Keratinocyte (primary cell): Measurements from ENCODE around the gene NXPH4.

Experiments used
- CTCF ChIP-seq, 3 experiments: IDR thresholded peaks in 1 of 3; conservative IDR thresholded peaks in 1 of 3; optimal IDR thresholded peaks in 1 of 3; 2 replicates in 2 of 3; 3 replicates in 1 of 3; pipeline versions ENCODE3 to v1.5.1; 2011; ENCODE audit warnings: low read length in 3 of 3, mild to moderate bottlenecking in 3 of 3, moderate library complexity in 2 of 3, control low read depth in 1 of 3, inconsistent platforms in 1 of 3; ENCODE audit not compliant: insufficient read depth in 2 of 3; ENCODE audit errors: extremely low read depth in 1 of 3
- EZH2 ChIP-seq: IDR thresholded peaks from one replicate; pipeline ENCODE4 v1.6.1; 2012; ENCODE audit warnings: inconsistent platforms, mild to moderate bottlenecking, low read length, moderate library complexity

DNA sequence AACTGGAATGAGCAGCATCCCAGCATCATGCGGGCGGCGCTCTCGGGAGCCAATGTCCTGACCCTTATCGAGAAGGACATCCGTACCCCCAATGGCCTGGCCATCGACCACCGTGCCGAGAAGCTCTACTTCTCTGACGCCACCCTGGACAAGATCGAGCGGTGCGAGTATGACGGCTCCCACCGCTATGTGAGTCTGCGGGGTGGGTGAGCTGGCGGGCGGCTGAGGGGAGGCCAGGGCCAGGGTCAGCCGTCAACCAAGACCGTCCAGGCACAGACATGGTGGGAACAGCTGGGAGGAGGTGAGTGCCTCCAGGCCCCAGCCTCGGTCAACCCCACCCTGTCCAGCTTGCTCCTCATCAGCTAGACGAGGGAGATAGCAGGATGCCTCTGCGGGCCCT is 25.8 kb upstream of the NXPH4 start:
- no peak for TF ChIP-seq EZH2
- no peak for TF ChIP-seq CTCF (optimal IDR thresholded peaks at IDR 0.05 in 1 of 3, IDR thresholded peaks at IDR 0.05 in 1 of 3, conservative IDR thresholded peaks at IDR 0.05 in 1 of 3; ENCODE audit: extremely low read depth in 1 of 3, insufficient read depth in 2 of 3, low read length in 3 of 3)
